Fibroblast of villous mesenchyme (primary cell): ENCODE data around the gene LRR1. TPM values are rescaled to one million over a fixed set of nuclear protein-coding genes. Genes with fewer than 3 reads are reported as not detected.
A peak's percentile ranks its signal among the peaks of the same experiment; 100 is the strongest.

Experiments used
- DNase-seq: peaks from one replicate; pipeline ENCODE4 v3.0.0-alpha.2; 2010; ENCODE audit warnings: low read depth
- H3K4me3 ChIP-seq: 2 replicates; pipeline ENCODE4 v1.5.1; 2011; ENCODE audit warnings: low read depth, mild to moderate bottlenecking, low read length
- CTCF ChIP-seq: IDR thresholded peaks from 2 replicates; pipeline ENCODE4 v1.5.1; 2012; ENCODE audit warnings: low read depth, mild to moderate bottlenecking, low read length; ENCODE audit not compliant: insufficient read depth
- total RNA-seq: library from RNA; depleted of rRNA; stranded (reverse); fragments of >200 nt; gene quantifications from 2 replicates; pipeline ENCODE4 v1.2.3, GENCODE V29; 2012

The LRR1 gene
- total RNA-seq, 1 donor: 26.8 TPM

GRCh38 chr14:49586673-49587460 lies 11.9 kb upstream of the LRR1 start:
- TF ChIP-seq CTCF: peak; percentile 72
- H3K4me3 ChIP-seq: peak overlapping the region; percentile 44
- peak; percentile 83 for DNase-seq

DNA sequence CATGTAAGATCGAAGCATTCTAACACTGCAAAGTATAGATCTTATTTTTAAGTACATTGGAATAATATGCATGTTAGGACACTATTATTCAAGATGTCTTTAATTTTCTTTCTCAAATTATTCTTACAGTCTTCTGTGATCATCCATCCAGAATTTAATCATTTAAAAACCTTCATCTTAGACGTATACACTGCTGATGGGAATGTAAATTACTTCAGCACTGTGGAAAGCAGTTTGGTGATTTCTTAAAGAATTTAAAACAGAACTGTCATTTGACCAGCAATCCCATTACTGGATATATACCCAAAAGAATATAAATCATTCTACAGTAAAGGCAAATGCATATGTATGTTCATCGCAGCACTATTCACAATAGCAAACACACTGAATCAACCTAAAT lies 9.4 kb upstream of the LRR1 start:
- no peak for TF ChIP-seq CTCF
- H3K4me3 ChIP-seq: no peak overlapping the region
- no peak for DNase-seq

DNA sequence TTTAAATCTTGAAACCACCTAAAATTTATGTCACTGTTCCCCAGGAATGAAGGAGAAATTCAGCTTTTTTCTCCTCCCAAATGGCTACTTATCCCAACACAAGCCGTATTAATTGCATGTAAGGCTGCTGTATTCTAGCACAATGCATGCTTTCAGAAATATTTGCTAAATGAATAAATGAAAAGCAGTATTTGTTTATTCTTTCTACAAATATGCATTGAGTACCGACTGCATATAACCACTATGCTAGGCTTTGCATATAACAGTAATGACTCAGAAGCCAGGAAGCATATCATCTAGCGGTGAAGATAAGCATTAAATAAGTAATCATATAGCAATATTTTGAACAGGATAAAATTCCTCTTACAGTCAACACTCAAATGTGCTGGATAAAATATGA lies 5.7 kb upstream of the LRR1 start:
- DNase-seq: peak; percentile 58
- no peak overlapping the region for H3K4me3 ChIP-seq
- TF ChIP-seq CTCF: no peak

DNA sequence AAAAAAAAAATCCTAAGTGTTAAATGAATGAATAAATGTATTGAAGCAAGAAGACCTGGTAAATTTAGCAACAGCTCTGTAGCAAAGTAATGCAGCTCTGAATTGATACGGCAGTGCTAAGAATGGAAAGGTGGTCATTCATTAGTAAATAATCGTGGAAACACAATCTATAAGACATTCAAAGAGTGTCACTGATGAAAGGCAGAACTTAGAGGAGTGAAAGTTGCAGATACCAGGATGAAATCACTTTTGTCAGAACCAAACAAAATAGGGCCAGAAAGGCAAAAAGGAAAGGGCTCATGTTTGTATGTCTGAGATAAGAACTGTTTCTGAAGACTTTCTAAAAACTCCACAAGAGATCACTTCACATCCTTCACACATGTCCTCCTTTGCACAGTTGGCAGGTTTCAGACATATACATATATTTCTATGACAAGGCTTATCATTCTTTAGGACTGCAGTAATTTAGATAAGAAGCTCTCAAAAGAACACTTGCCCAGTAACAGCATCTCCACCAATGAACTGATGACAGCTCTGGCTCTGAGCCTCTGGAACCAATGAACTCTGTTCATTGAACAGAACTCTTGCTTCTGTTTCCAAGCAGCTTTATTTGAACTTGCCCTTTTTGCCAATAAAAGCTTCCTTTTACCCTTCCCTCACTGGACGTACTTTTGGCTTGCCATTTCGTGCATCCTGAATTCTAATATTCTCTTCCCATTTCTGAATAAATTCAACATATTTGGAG lies 4.2 kb upstream of the LRR1 start:
- peak overlapping the region; percentile 13 for H3K4me3 ChIP-seq
- DNase-seq: peak; percentile 95
- no peak for TF ChIP-seq CTCF

DNA sequence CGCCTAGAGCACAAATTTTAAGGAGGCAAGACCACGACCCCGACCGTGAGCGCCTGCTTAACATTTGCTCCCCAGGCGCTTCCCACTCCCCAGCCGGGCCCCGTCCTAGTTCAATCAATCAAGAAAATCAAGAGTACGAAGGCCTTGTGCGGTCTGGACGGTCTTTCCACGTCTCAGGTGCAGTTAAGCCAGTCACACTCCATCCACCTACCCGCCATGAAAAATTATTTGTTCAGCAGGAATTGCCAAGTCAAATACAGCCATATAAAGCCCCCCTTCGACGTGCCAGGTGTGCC lies 603 bp upstream of the LRR1 start:
- DNase-seq: no peak
- TF ChIP-seq CTCF: no peak
- peak overlapping the region; percentile 98 for H3K4me3 ChIP-seq

- TF ChIP-seq CTCF: no peak
- H3K4me3 ChIP-seq: no peak overlapping the region
- DNase-seq: no peak
These were observed 8.8 kb downstream of the LRR1 start for GRCh38 chr14:49607583-49607982.

DNA sequence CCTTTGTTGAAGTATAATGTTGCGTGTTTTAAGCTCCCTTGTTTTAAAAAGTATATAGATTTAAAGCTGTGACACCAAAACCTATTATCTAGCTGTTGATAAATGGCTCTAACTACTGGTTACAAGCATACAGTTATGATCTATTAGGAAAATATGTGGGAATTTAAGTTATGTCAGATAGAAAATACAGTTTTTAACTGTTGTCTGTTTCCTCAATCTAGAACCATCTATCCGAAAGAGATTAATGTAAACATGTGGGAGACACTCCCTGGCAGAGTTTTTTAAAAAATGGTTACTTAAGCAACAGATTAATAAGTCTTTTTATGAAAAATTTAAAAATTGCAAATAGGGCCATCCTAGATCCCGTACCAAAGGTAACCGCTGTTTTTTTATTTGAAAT lies 13.5 kb downstream of the LRR1 start:
- DNase-seq: no peak
- no peak for TF ChIP-seq CTCF
- no peak overlapping the region for H3K4me3 ChIP-seq
